CD1c-positive myeloid dendritic cell (primary cell): ENCODE measurements around the gene TNFRSF11A.

ENCODE experiments used
- DNase-seq: peaks from one replicate; pipeline ENCODE4 v3.0.0-alpha.2; 2016; ENCODE audit errors: extremely low spot score

TNFRSF11A gene

DNA sequence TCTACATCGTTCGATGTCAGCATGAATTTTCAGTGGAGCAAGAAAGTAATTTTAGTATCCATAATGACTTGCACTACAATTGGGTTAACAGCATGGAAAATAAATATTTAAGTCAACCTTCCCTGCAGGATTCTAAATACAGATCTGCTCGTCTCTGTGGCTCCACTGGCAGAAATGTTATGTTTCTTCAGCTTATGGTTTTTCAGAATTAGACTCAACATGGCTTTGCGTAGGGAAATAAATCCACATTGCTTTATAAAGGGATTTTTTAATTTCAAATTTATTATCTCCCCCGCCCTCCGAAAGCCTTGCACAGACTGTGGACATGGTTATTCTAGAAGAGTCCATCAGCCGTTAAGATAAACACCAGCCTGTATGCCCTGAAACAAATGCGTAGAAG lies 18.2 kb downstream of the TNFRSF11A start:
- DNase-seq: no peak

DNA sequence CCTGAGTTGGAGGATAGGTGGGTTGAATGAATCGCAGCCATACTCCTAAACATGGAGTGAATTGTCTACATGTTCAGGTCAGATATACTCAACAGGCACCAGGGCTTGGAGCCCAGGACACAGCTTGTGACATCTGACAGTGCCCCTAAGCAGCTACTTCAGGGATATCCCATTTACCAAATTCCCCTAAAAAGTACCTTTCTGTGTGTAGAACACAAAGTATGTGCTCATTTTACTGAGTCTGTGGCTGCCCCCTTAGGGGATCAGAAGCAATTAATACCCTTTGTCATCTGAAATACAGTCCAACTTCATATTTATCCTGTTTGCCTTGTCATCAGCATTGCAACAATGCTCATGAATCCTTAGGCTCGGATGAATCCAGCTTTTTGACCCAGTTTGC lies 20.8 kb downstream of the TNFRSF11A start:
- no peak for DNase-seq

GRCh38 chr18:62346333-62347088 lies 21.4 kb downstream of the TNFRSF11A start:
- DNase-seq: no peak

DNA sequence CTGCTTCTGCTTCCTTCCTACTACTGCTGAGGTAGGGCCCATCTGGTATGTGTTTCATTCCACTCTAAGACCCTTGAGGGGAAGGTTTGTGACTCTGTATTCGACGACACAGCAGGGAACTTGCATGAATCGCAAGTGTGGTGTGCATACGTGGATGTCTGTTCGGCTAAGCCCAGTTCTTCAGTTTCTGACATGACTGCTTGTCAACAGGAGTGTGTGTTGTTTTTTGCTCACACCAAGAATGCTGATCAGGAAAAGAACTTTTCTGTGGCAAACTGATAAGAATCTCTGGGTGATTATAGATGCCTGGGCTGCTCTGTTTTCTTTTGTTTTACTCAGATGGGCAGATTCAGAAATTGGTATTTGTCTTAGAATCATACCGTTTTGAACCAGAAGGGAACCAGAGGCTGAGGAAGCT lies 22.0 kb downstream of the TNFRSF11A start:
- no peak for DNase-seq

- DNase-seq: no peak
These were observed 23.4 kb downstream of the TNFRSF11A start for GRCh38 chr18:62348474-62348873.

DNA sequence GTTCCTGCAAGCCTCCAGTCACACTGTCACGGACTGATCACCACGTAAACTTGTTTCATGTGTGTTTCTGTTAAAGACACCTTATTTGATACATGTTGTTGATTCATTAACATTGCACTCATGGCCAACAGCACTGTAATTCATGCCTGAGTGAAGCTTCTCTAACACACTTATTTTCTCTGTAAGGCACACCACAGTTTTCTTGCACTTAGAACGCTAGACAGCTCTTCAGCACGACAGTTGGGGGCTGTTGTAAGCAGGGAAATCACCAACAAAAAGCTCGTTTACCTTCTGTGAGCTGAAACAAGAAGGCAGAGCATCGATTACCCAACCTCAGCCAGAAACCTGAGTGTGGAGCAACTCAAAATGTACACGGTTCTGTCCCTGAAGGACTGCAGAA lies 28.1 kb downstream of the TNFRSF11A start:
- DNase-seq: no peak

DNA sequence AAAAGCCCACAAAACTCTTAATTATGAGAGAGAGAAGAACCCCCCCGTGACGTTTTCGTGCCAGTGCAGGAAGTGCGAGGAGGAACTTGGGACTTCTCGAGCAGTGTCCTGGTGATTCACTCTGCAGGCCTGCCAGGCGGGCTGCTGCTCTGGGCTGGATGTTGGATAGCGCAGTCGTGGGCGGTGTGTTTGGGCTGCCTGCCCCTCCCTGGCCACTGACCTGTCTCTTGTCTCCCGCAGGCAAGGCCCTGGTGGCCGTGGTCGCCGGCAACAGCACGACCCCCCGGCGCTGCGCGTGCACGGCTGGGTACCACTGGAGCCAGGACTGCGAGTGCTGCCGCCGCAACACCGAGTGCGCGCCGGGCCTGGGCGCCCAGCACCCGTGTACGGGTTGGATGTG lies 29.0 kb downstream of the TNFRSF11A start:
- peak; percentile 76 for DNase-seq

DNA sequence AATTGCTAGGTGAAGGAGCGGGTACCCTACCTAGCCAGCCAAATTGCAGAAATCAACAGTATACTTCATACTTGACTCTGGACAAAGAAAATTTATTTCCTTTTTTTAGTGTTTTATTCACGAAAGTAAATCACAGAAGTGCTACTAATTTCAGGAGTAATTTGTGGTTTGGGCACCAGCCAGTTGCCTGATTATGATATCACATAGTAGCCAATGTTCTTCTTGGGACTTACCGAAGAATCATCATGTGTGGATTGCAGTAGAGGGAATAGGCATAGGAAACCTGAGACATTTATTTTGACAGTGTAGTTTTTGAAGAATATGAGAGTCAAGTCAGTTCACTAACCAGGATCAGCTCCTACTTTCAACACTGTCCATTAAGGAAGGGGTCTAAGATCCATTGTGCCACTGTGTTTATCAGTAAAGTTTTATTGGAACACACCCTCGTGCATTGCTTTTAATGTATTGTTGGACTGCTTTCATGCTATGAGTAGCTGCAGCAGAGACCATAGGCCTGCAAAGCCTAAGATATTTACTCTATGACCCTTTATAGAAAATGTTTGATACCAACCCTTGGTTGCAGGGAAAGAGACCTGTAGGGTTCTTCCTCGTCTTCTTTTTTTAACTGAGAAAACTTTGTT lies 32.1 kb downstream of the TNFRSF11A start:
- DNase-seq: peak; percentile 68

DNA sequence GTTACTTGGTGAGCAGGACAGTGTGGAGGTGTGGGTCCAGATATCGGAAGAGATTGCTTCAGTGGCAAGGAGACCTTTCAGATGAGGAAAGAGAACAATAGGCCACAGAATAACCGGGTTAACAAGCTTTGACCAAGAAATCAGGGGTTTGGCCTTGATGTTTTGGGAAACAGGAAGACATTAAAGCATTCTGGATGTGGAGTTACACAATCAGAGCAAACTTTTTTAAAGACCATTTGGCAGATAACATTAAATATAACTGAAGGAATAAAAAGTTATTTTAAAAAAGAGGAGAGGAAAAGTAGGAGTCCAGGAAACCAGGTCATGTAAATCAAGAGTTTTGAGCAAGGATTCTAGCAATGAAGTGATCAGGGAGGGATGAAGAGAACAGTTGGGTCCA lies 35.7 kb downstream of the TNFRSF11A start:
- no peak for DNase-seq

DNA sequence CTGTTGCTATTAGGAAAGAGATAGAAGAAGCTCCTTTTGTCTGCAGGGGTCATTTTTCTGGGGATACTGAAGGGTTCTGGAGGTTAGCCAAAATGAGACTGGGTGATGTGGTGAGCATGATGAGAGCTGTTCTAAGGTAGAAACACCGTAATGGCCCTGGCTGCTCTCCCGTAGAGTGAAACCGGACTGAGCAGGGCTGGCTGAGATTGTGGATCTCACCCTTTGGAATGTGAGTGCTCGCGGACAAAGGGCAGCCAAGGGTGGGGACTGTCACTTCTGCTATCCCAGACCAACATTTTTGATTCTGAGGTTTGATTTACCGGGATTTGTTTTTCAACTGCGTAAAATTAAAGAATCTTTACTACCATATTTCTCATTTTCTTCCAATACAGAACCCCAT lies 36.2 kb downstream of the TNFRSF11A start:
- DNase-seq: no peak

- DNase-seq: no peak
These were observed 39.4 kb downstream of the TNFRSF11A start for GRCh38 chr18:62364558-62364957.

GRCh38 chr18:62365420-62365819 lies 40.3 kb downstream of the TNFRSF11A start:
- no peak for DNase-seq

- no peak for DNase-seq
These were observed 41.9 kb downstream of the TNFRSF11A start for GRCh38 chr18:62366992-62367391.

DNA sequence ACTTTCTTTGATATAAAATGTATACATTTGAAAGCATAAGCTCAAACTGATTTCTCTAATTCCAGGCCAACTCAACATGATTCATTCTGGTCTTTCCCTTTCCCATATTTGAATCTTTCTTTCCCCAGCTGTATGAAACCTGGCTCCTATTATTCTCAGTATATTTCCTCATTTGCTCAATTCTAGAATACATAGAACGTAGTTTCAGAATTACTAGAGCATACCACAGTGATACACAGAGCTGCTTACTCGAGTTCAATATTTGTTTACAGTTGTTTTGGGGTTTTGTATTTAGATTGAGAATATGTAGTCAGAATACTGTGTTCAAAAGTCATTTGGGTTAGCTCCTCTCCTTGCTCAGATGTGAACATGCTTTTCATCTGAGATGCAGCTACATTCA lies 43.0 kb downstream of the TNFRSF11A start:
- no peak for DNase-seq

GRCh38 chr18:62369129-62369644 lies 44.1 kb downstream of the TNFRSF11A start:
- no peak for DNase-seq

GRCh38 chr18:62370366-62370765 lies 45.3 kb downstream of the TNFRSF11A start:
- no peak for DNase-seq

GRCh38 chr18:62371436-62371835 lies 46.3 kb downstream of the TNFRSF11A start:
- no peak for DNase-seq

DNA sequence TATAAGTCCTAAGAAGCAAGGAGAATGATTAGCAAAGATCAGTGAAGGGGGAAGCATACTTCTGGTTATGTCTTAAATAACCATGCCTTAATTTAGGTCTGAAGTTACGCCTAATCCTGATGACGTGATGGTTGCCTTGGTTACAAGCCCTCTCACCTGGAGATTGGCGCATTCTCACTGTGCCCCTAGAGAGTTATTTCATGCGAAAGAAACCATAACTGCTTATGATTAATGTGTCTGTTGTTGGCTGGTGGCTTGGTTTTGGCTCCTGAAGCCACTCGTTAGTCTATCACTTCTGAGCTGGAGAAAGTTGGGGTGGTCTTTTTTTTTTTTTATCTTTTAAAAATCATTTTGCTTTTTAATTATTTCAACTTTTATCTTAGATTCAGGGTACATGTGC lies 47.0 kb downstream of the TNFRSF11A start:
- DNase-seq: no peak

DNA sequence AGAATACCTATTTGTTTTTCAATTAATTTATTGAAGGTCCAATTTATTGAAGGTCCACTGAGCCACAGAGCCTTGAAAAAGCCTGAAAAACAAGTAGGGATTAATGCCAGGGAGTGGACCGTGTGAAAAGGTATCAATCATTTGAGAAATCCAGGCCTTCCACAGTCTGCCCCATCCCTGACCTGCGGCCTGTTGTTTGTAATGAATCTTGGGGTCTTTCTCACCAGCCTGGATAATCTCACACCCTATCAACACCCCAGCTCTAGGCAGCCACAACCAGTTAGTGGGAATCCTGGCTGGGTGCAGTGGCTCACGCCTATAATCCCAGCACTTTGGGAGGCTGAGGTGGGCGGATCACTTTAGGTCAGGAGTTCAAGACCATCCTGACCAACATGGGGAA lies 47.8 kb downstream of the TNFRSF11A start:
- no peak for DNase-seq

DNA sequence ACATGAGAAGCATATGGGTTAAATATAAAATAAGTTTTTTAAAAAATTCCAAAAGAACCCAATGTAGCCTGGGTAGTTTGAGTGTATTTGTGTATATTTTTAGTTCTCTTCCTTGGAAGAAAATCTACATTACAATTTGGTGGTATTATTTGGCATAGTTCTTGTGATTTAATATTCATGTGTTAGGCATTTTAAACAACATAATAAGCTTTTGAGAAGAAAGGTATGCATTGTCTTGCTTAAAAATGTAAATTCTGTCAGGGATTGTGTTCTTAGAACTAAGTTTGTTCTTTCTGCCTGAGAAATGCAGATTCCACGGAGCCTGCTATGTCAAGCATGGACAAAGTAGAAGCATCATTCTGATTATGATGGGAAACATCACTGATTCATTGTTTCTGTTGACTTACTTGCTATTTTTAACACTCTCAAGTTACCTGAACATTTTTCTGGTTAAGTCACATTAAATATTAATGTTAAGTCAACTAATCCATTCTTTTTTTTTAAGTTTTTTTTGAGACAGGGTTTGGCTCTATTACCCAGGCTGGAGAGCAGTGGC lies 49.4 kb downstream of the TNFRSF11A start:
- no peak for DNase-seq

DNA sequence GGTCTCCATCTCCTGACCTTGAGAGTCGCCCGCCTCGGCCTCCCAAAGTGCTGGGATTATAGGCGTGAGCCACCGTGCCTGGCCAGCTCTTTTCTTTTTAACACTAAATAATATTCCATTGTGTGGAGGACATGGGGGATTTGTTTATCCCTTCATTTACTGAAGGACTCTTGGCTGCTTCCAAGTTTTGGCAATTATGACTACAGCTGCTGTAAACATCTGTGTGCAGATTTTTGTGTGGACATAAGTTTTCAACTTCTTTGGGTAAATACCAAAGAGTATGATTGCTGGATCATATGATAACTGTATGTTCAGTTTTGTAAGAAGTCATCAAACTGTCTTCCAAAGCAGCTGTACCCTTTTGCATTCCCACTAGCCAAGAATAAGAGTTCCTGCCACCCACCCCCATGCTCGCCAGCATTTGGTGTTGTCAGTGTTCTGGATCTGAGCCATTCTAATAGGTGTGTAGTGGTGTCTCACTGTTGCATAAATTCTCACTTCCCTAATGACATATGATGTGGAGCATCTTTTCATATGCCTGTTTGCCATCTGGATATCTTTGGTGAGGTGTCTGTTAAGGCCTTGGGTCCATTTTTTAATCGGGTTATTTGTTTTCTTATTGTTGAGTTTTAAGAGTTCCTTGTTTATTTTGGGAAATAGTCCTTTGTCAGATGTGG lies 52.2 kb downstream of the TNFRSF11A start:
- DNase-seq: no peak

- DNase-seq: no peak
These were observed 53.9 kb downstream of the TNFRSF11A start for GRCh38 chr18:62379051-62379450.
